Measurements from ENCODE around the gene ZFP64.
"Not testable (repeated sequence)": the region's sequence is repeated elsewhere in the genome, so short reads cannot be mapped to it uniquely, and the experiment has no call there.

Gene ZFP64

GRCh38 chr20:52201395-52201794 lies 9.8 kb upstream of the ZFP64 start:
- DNase-seq (ENCODE audit: low spot score), result no peak

- DNase-seq (ENCODE audit: low spot score), result no peak
These were observed 9.3 kb upstream of the ZFP64 start for GRCh38 chr20:52200870-52201269.

DNA sequence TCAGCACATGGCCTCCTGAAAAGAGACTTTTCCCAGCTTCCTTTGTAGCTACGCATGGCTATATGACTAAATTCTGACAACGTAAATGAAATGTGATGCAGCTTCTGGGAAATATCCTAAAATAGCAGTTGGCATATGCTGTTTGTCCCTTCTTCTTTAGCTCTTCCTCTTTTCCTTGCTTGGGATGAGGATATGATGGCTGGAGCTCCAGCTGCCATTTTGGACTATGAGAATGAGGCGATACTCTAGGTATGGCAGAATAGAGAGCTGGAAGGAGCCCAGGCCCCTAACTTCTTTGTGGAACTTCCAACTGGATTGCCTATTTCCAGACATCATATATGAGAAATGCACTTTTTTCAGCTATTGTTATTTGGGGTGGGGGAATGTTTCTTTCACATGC lies 5.3 kb upstream of the ZFP64 start:
- DNase-seq (ENCODE audit: low spot score), result no peak

DNA sequence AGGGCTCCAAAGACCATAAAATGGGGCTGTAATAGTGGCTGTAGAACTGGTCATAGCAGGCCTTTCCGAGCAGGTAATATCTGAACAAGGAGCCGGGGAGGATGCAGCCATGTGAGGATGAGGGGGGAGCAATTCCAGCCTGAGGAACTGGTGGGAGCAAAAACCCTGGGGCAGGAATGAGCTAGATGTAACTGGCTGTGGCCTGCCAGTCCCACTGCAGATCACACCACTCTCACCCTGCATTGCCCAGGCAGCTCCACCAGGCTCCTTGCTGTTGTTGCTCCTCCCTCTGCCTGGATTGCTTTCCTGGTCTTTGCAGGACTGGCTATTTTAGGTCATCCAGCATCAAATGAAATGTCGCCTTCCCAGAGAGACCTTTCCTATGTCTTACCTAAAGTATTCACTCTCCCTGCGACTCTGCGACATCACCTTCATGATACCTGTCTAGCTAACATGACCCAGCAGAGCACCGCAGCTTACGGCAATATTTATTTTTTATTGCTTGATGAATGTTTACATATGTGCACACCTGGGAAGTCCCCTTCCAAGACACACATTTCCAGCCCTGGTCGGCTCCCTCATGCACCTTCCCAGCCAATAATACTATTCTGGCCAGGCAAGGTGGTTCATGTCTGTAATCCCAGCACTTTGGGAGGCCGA lies 2.4 kb upstream of the ZFP64 start:
- DNase-seq (ENCODE audit: low spot score), result no peak

DNA sequence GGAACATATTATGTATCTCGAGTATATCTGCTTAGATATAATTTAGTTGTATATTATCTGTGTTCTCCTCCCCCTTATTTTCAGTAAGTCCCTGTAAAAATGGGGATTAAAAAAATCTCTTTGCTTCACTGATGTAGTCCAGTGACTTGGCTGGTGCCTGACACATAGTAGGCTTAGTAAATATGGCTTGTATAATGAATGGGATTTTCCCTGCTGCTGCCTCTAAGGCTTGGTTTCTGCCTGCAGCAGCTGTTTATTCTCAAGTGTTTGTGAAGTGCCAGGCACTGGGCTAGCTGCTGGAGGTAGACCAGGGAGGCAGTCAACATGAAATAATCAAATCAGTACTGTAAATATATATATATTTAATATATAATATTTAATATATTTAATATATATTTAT lies 1.6 kb upstream of the ZFP64 start:
- DNase-seq (ENCODE audit: low spot score), result no peak

- not testable (repeated sequence) for DNase-seq (ENCODE audit: low spot score)
These were observed 1.1 kb upstream of the ZFP64 start for GRCh38 chr20:52192719-52193007.

DNA sequence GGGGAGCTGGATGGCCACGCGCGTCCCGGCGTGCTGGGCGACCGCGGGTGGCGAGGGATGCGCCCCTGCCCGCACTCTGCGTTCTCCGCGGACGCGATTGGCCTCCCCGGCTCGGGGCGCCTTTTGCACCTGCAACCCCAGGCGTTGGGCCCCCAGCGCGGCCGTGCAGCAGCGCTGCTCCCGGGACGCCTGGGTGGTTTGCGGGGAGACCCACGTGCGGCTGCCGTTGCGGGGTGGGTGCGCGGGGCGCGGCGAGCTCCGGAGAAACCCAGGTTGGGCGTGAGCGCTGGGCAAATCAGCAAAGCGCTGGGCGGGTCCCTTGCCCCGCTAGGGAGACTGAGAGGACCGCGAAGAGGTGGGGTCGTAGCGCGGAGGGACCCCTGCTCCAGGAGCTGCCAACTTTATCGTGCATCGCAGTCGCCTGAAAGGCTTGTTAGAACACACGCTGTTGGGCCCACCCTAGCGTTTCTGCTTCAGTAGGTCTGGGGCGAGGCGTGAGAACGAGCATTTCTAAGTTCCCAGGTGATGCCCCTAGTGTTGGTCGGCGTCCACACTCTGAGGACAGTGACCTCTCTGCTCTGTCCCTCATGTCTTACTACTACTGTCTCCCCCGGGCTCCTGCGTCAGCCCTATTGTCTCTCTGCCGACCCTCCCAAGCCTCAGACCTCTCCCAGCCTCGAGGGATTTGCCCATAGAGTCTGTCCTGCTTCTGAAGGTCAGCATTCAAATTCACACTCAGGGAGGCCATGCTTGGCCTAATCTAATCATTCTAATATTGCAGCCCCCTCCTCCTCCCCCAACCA lies 538 bp upstream of the ZFP64 start:
- DNase-seq (ENCODE audit: low spot score), result peak; percentile 67

DNA sequence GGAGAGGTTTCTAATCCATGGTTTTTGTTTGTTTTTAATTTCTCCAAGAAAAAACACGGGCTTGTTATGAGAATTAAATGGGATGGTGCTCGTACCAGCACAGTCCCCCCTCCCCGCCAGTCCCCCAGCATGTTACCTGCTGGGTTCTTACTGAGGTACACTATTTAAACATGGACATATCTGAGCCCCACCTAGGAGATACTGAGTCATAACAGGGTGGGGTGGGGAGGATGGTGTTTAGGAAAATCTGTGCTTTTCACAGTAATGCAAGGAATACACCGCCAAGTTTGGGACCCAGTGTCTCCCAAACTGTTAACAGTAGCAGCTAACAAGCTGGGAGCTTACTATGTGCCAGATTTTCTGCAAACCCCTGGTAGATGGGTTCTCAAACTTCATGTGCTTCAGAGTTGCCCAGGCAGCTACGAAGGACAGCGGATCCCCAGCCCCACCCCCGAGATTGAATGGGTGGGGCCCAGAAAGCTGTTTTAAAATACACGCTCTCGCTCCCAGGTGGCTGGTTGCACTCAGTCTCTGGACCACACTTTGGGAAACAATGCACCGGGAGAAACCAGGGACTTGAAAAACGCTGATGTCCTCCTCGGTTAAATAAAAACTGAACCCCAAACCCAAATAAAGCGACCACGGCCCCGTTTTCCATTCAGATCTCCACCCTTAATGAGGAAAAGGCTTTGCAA lies 995 bp downstream of the ZFP64 start:
- peak; percentile 46 for DNase-seq (ENCODE audit: low spot score)

DNA sequence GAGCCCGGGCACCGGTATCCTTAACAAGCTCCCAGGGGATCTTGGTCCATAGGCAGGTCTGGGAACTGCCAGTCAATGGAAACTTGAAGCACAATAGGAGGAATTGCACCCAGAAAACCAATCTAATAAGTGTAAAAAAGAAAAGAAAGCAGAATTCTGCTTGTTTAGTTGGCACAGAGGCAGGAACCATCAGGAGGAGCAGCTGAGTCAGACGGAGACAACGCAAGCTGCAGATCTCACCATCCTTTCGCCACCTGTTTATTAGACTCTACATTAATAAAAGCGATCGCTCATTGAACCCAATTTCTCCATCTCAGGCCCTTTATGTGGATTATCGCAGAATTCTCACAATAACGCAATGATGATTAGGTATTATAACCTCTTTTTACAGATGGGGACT lies 9.8 kb downstream of the ZFP64 start:
- no peak for DNase-seq (ENCODE audit: low spot score)

DNA sequence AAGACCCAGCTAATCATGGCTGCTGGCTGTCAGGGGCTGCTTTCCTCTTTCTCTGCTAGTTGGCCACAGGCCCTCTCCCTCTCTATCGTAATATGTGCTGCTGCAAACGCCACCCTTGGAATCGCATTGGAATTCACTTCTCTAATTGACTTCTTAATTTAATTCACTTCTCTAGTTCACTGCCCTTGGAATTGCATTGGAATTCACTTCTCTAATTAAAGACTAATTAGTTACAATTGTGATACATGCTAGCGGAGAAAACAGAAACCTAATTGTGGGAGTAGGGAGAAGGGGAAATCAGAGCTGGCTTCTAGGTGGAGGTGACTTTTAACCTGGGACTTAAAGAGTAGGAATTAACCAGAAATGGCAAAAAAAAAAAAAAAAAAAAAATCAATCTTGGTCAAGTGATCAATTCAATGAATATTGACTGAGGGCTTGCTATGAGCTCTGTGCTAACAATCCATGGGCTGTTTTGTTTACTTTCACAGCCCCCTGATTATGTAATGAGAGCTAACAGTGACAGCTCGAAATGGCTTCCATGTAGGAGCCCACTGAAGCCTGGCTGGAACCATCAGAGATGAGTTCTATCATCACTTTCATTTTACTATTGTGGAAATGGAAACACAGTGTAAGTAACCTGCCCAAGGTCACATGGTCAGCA lies 11.3 kb downstream of the ZFP64 start:
- DNase-seq (ENCODE audit: low spot score), result no peak

DNA sequence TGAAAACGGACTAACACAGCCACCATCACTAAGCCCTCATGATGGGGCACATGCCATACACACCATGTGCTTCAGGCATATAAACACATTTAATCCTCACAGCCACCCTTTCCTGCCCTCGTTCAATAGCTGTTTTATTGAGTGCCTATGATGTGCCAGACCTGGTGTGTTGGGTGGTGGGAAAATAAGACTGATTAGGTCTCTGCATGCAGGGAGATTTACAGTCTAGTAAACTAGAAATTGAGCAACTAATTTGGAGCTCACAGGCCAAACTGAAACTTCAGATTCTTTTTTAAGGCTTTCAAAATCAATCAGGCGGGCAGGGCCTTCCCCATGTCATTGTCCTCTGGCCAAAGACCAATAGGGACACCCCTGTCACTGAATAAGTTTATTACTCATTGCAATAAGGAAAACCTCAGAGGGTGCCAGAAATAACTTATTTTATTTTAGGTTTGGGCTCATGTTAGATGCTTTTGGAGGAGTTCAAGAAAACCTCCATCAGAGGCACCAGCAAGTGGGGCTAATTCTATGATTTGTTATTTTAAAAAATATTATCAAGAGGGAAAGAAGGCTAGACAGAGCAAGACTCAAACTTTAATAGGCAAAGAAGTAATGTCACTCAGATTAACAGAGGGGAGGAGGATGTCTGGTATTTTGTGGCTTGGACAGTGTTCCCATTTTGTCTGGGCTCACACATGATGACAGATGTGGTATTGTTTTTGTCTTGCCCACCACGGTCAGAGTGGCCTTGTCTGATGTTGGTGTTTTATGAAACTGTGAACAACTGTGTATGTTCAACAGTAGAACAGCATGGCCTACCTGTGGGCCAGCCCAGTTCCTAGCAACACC lies 12.0 kb downstream of the ZFP64 start:
- no peak for DNase-seq (ENCODE audit: low spot score)

GRCh38 chr20:52178691-52179090 lies 12.9 kb downstream of the ZFP64 start:
- DNase-seq (ENCODE audit: low spot score), result no peak

- no peak for DNase-seq (ENCODE audit: low spot score)
These were observed 15.7 kb downstream of the ZFP64 start for GRCh38 chr20:52175840-52176239.

DNA sequence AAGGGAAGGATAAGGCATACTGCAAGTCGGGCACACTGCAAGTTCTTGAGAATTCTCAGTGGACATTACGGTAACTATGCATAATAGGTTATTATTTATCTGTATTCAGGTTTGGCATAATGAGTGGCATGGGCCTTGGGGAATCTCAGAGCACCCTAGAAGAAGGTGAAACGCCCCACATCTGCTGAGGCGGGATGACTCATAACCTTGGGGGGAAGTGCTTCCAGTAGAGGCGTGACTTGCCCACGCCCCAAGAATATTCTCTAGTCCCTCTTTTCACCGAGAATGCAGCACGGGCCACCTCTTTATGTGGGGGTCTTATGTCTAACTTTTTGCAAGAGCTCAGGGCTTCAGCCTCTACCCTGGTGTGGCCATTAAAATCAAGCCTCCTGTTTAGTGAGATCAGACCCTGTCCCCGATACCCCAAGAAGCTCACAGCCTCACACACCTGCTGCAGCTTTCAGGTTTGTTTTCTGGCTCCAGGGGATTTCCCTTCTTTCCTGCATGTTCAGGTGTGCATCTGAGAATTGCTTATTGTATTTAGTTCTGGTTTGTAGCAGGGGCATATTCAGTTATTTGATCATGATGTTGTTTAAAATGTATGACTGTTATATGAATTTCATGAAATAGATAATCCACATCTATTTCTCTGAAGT lies 19.1 kb downstream of the ZFP64 start:
- no peak for DNase-seq (ENCODE audit: low spot score)

DNA sequence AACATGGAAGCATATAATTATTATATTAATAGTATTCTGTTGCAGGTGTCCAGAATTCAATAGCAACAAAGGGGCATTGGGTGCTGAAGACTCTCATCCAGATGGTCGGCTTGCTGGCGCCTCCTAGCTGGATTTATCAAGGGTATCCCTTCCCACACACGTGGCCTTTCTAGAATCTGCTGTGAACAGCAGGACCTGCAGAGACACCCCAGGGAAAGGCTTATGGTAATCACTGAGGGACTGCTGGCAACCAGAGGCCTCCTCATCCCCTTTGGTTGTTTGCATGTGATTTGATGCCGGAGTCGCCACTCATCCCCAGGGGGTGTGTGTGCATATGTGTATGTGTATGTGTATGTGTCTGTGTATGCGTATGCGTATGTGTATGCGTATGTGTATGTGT lies 20.6 kb downstream of the ZFP64 start:
- DNase-seq (ENCODE audit: low spot score), result no peak

DNA sequence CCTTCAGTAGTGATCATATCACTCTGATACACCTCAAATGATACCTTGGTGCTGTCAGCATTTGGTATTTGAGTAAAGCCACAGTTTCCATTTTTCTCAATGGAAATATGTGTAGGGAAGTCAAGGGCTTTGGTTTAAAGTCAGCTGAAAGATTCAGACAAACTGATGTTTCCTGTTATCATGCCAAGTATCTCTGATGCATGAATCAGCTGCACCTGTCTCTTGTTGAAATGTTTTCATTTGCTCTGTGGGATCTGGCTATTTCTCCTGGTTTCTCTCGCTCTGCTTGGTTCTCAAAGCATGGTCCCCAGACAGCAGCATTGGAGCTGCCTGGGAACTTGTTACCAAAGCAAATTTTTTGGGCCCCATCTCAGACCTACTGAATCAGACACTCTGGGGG lies 23.5 kb downstream of the ZFP64 start:
- DNase-seq (ENCODE audit: low spot score), result no peak

DNA sequence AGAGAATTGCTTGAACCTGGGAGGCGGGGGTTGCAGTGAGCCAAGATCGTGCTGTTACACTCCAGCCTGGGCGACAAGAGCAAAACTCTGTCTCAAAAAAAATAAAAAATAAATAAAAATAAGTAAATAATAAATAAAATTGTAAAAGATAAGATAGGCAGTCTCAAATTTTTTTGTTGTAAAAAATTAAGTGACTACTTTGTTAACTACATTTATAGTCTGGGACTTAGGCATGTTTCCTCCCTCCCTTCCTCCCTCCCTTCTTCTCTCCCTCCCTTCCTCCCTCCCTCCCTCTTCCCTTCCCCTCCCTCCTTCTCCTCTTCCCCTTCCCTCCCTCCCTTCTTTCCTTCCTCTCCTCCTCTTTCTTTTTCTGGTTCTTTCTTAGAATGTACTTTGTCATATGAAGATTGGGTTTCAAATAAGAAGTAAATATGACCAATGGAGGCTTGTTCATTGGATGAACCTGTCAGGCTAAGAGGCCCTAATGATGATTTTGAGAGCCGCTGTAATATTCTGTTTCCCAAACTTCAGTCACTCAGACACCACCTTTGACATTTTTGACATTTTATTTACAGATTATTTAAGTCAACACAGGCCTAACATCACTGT lies 24.2 kb downstream of the ZFP64 start:
- no peak for DNase-seq (ENCODE audit: low spot score)

DNA sequence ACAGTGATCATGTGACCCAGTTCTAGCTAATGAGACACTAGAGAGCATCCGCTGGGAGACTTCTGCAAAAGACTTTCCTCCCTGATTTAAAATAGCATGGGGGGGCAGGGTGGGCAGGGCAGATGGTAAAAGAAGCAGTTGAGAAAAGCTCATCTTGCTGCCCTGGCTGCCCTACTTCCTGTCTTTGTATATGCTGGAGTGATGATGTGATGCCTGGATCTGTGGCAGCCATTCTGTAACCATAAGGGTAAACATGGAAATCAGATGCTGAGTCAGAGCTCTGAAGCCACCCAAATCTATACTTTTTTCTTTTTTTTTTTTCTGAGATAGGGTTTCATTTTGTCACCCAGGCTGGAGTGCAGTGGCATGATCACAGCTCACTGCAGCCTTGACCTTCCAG lies 25.4 kb downstream of the ZFP64 start:
- no peak for DNase-seq (ENCODE audit: low spot score)

DNA sequence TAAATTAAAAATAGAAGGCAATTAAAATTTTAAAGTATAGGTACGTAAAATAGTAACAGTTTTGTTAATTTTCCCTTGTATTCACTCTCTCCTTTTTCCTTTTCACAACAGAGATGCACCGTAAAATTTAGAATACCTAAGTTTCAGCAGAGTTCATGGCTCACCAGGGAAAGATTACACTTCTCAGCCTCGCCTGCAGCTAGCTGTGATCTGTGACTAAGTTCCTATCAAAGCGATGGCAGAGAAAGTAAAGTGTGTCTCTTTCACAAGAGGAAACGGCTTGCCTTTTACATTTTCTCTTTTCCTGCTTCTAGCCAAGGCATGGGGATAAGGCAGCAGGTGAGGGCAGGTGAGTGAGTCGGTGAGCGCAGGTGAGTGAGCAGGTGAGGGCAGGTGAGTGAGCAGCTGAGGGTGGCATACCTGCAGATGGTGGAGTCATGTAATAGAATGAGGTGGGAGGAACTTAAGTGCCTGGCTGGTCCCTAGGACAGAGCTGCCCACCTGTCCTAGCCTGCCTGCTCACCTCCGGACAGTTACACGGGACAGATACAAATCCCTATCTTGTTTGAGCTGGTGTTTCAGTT lies 30.9 kb downstream of the ZFP64 start:
- no peak for DNase-seq (ENCODE audit: low spot score)

GRCh38 chr20:52160049-52160570 lies 31.5 kb downstream of the ZFP64 start:
- DNase-seq (ENCODE audit: low spot score), result no peak

All from LoVo (cell line).